ENCODE measurements around the gene APC. TPM values are rescaled to one million over a fixed set of nuclear protein-coding genes. Genes with fewer than 3 reads are reported as not detected.
A peak's percentile ranks its signal among the peaks of the same experiment; 100 is the strongest.

The APC gene
- 12.7 and 21.0 TPM in 2 replicates for polyA plus RNA-seq (2014; cell fraction: cytosol; rRNA removed)
- polyA plus RNA-seq (2014; cell fraction: nucleus; rRNA removed) = 8.9 and 17.0 TPM in 2 replicates

DNA sequence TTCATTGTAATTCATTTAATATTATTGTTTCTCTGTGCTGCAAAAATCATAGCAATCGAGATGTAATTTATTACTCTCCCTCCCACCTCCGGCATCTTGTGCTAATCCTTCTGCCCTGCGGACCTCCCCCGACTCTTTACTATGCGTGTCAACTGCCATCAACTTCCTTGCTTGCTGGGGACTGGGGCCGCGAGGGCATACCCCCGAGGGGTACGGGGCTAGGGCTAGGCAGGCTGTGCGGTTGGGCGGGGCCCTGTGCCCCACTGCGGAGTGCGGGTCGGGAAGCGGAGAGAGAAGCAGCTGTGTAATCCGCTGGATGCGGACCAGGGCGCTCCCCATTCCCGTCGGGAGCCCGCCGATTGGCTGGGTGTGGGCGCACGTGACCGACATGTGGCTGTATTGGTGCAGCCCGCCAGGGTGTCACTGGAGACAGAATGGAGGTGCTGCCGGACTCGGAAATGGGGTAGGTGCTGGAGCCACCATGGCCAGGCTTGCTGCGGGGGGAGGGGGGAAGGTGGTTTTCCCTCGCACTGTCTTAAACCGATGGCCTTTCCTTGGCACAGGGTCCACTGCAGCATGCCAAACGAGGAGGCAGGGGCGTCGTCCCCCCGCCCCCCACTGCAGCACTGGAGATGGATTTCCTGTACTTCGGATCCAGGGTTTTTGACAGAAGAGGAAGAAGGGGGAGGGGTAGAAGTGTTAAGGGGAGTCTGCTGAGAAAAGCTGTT lies at the start of gene APC:
Gene APC, plus strand, starts transcription at position 423 of the 728 bp plus-strand sequence. CDS start 17,006 bp downstream, outside the sequence.
- DNase-seq (ENCODE audit: low spot score) = peak; percentile 90

DNA sequence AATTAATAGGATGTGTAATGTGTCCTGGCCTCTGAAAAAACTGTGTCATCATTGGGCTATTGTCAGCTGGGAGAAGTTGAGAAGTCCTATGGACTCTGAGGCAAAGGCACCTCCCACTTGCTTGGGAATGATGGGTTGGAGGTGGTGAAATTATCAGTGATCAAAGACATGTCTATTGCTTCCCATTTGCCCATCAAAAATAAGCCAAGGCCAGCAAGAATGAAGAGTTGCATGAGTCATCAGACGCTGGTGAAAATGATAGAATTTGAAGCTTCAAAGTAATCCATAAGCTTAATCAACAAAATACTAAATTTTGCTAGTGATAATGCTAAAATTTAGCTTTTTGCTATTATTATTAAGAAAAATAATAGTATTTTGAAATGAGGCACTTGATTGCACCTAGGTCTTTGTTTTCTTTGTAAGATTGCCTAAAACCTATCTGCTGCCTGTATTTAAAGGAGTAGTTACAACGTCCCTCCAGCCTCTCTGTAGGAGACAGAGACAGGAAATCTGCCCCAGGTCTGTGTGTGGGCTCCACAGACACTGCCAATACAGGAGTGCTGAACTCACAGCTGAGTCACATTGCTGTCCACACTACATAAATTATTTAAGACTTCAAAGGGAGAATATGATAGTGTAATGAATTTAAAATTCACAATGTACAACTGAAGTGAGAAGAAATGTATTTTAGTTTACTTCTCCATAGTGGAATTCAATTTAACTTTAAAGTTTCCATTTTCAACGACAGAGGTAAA lies 48.4 kb upstream of the APC start:
- DNase-seq (ENCODE audit: low spot score) = no peak

DNA sequence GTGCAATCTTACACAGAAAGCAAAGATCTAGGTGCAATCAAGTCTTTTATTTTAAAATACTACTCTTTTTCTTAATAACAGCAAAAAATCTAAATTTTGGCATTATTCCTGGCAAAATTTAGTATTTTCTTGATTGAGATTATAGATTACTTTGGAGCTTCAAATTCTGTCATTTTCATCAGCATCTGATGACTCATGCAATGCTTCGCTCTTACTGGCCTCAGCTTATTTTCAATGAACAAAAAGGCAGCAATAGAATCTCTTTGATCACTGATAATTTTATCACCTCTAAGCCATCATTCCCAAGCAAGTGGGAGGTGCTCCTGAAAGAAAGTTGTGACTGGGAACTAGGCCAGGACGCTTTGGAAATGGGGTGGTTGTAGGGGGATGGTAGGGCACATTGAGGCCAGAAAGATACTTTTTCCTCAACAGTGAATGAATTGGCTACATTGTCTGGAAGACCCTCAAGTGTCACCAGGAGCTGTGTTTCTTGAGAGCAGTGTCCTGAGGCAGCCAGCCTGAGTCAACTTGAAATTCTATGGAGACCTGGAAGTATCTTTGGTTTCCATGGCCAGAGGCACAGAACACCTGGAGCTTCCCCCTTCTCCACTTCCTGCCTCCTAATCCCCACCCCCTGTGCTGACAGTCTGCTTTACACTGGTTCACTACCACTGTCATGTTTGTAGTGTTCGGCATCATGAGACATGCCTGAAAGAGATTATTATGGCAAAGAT lies 46.9 kb upstream of the APC start:
- DNase-seq (ENCODE audit: low spot score) = no peak

DNA sequence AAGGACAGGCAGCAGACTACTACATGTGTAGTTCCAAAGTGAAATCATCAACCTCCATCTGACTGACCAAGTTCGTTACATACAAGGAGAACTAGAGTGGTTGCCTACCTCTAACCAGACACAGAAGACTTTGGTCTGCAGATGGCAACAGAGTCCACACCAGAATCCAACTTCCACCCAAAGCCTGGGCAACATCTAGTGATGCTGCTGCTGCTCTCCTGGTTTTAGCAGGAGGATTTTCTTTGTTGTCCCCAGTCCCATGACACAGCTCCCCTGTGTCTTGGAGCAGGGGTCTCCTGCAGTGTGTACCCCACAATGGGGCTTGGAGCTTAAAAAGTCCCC lies 46.4 kb upstream of the APC start:
- DNase-seq (ENCODE audit: low spot score) = no peak

DNA sequence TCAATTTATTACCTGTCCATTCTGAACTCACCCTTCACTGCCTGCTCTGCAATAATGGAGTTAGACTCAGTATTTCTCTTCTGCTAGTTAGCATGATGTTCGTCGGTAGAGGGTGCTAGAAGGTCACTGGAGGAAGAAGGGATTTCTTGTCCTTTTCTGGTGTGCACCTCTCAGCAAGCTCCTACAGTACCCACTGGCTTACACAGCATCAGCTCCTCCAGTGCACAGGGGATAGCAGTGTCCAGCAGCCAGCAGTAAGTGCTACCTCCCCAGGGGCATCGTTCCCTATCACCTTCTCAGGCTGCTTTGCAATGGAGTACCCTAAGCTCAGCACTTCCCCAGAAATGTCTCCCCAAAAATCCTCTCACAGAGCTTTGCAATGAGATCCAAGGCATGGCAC lies 45.9 kb upstream of the APC start:
- DNase-seq (ENCODE audit: low spot score) = peak; percentile 46

DNA sequence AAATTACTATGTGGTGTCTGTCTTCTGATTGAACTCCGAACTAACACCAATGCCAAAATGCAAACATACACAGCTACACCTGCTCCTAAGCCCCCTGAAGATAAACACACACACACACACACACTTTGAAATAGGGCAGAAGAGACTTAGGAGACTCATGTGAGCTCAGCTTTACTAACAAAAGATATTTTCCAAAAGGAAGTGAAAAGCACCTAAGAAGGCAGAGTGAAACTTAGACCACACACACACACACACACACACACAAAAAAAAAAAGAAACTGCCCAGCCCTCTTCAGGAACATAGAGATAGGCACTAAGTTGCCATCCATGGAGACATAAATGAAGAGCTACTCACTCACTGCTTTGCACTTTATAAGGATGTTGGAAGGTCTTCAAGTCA lies 45.2 kb upstream of the APC start:
- no peak for DNase-seq (ENCODE audit: low spot score)

DNA sequence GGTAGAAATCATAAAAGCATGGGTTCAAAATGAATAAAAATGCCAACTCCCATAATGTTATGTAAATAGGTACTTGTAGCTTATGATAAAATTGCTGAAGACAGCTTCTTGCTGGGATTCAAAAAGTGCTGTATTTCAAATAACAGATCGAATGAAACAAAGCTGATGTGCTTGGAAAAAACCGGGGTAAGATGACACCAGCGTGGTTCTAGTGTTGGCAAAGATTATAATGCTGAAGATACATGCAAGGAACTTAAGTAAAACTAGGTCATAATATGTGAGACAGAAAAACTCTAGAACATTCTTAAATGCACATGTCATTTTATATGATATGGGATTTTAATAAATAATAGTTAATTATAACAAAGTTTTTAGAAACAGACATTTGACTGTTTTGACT lies 44.4 kb upstream of the APC start:
- no peak for DNase-seq (ENCODE audit: low spot score)

DNA sequence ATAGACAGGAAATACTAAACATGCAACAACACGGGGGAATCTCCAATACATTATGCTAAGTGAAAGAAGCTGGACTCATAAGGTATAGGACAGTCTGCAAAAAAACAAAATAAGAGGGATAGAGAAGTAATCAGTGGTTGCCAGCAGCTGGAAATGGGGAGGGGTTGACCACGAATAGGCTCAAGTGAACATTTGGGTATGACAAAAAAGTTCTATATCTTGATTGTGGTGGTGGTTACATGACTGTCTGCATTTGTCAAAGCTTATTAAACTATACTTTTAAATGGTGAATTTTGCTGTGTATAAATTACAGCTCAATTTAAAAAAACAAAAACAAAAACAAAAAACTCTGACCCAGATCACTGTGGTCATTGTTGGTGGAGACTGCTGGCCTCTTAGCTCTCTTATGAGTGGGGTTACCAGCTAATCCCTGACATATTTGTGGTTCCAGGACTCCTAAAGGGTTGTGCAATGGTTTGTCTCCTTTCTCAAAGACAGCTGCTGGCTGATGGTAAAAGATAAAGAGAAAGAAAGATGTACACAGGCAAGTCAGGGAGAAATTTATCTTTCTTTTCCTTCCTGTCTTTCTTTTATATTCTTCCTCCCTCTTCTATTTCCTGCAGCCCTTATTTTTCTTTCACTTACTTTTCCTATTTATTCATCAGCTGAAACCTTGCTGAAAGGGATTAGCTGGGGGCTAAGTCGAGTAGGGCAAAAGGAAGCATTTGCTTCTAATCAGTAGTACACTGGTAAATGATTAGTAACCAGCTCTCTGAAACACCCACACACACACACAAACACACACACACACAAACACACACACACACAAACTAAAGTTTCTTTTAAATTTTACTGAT lies 42.6 kb upstream of the APC start:
- DNase-seq (ENCODE audit: low spot score) = no peak

DNA sequence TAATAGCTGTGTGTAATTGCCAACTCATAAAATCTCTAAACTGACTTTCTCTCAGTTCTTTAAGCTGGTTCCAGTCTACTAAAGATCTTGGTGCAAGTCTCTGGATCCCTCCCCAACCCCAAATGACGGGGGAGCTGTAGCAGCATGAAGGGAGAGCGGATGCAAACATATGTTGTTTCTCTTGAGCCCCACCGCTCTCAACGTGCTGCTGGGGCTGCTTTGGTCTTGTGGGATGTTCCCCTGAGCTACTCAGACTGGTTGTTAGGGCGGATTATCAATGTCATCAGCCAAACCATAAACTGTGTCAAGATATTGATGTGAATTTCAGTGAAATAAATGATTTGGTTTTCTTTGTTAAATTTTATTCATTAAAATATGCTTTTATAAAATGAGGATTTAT lies 40.9 kb upstream of the APC start:
- DNase-seq (ENCODE audit: low spot score) = no peak

DNA sequence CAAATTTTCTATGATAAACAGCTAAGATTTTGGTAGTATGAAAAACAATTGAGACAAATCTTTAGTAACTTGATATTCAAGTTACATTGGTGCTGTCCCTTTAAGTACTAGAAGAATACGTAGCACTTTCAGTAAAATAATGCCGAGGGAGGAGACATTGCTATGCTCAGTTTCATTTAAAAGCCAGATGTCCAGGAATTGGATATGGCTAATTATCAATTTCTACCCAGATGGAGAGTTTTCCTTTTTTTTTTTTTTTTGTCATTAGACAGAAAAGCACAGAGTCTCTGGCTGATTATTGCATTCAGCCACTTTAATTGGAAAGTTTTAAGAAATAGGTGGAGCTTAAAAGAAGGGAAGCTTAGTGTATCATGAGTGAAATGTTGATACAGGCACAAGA lies 40.4 kb upstream of the APC start:
- DNase-seq (ENCODE audit: low spot score) = peak; percentile 27

DNA sequence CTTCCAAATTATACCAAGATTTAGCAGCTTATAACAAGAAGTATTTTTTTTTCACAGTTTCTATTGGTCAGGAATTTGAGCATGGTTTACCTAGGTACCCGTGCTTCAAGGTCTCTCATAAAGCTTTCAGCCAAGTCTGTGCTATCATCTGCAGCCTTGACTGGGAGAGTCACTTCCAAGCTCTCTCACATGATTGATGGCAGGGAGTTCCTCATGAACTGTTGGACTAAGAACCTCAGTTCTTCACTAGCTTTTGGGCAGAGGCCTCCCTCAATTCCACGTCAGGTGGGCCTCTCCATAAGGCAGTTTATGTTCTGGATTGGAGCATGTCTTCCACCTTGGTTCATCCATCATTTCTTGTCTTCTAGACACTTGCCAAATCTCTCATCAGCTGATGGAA lies 39.9 kb upstream of the APC start:
- no peak for DNase-seq (ENCODE audit: low spot score)

DNA sequence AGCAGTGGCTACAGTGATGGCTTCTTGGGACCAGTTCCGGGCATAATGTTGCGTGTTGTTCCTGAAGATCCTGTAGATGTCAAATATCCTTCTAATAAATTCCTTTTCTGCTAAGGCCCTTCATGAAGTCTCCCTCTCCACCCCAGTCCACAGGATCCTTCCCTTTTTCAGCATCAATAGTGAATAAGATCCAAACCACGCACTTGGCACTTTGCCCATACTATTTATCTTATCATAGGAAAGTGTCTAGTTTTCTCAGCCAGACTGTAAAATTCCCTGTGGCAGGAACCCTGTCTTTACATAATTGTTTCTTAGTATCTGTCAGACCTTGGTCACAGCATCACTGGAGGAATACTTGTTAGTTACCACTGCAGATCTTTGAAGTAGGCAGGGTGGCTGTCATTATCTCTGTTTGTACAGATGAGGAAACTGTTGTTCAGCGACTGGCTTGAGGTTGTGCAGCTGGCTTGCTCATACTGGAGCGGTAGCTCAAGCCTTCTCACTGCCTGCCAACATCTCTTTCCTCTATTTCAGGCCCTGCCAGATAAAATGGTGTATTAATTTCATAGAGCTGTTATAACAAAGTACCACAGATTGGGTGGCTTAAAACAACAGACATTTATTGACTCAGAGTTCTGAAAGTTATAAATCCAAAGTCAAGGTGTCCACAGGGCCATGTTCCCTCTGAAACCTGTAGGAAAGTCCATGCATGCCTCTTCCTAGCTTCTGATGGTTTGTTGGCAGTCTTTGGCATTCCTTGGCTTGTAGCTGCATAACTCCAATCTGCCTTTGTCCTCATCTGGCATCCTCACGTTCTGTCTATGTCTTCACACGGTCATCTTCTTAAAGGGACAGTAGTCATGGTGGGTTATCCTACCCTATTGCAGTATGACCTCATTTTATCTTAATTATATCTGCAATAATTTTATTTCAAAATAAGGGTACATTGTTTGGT lies 33.5 kb upstream of the APC start:
- no peak for DNase-seq (ENCODE audit: low spot score)

DNA sequence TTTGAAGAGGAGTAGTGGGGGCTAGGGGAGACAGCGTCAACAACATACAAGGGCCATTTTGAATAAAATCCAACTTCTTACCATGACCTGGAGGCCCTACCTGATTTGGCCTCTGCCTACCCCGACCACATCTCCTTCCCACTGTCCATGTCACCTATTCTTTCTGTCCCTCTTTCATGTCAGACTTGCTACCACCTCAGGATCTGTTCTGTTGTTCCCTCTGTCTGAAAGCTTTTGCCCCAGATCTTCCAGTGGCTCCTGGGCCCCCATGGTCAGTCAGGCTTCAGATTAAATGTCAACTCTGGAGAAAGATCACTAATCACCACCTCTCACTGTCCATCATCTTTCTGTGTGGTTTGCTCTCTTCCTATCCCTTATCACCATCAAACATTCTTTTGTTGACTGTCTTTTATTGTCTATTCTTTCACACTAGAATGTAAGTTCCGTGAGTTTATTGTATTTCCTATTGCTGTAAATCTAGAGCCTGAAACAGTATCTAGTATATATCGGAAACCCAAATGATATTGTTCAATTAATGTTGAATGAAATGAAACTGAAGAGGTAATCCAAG lies 31.2 kb upstream of the APC start:
- no peak for DNase-seq (ENCODE audit: low spot score)

DNA sequence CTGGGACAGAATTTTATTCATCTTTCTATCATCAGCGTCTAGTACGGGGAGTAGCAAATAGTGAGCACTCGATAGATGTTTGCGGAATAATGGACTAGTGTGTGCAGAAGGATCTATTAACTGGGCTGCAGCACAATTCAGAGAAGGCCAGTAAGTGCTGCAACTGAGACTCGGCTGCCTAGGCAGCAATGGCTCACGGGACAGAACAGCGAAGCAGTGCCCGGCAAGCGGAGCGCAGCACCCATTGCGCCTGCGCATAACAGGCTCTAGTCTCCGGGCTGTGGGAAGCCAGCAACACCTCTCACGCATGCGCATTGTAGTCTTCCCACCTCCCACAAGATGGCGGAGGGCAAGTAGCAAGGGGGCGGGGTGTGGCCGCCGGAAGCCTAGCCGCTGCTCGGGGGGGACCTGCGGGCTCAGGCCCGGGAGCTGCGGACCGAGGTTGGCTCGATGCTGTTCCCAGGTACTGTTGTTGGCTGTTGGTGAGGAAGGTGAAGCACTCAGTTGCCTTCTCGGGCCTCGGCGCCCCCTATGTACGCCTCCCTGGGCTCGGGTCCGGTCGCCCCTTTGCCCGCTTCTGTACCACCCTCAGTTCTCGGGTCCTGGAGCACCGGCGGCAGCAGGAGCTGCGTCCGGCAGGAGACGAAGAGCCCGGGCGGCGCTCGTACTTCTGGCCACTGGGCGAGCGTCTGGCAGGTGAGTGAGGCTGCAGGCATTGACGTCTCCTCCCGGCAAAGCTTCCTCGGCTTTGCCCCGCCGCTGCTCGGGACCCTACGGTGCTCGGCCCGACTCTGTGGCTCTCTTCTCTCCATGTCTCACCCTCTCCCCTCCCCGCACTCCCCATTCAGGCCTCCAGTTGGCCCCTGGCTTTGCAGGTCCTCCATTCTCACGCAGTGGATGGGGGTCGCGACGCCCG lies 30.2 kb upstream of the APC start:
- peak; percentile 99 for DNase-seq (ENCODE audit: low spot score)

DNA sequence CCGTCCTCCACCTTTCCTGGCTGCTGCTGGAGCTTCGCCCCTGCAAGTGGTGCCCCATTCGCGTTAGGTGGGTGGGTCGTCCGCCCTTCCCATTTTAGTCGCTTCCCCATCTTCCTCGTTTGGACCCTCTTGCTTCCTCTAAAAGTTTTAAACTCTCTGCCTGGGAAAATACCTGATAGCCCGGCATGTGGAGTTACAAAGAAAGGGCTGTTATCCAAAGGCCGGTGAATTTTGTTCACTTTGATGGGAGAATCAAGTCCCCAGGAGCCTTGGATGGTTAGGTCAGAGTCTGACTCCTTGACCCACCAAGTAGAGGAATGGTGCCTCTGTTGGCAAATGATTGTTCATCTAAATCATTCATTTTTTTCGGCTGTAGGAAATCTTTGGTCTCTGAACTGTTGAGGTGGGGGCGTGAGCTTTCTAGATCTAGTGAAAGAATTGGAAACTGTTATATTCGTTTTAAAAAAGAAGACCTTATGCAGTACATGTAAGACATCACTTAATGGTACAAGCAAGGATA lies 29.5 kb upstream of the APC start:
- DNase-seq (ENCODE audit: low spot score) = peak; percentile 13

DNA sequence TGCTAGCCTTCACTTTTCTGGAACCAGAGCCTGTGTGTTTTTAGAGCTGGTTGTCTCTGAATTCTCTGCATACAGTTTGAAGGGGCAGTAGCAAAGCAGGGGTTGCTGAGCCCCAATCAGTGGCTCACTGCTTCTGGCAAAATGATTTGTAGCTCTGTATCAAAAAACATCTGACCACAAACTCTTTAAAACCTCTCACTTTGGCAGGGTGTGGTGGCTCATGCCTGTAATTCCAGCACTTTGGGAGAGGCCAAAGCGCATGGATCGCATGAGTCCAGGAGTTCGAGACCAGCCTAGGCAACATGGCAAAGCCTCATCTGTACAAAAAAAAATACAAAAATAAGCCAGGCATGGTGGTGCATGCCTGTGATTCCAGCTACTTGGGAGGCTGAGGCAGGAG lies 28.3 kb upstream of the APC start:
- no peak for DNase-seq (ENCODE audit: low spot score)

DNA sequence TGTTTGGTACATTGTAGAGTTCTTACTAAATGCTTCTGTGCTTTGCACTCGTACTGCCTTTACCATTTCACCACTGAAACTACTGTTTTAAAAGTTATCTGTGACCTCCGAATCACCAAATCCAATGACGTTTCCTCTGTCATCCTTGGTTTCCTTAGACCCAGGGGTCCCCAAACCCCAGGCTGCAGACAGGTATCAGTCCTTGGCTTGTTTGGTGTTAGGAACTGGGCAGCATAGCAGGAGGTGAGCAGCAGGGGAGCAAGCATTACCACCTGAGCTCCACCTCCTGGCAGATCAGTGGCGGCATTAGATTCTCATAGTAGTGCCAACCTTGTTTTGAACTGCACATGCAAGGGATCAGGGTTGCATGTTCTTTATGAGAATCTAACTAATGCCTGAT lies 26.8 kb upstream of the APC start:
- no peak for DNase-seq (ENCODE audit: low spot score)

DNA sequence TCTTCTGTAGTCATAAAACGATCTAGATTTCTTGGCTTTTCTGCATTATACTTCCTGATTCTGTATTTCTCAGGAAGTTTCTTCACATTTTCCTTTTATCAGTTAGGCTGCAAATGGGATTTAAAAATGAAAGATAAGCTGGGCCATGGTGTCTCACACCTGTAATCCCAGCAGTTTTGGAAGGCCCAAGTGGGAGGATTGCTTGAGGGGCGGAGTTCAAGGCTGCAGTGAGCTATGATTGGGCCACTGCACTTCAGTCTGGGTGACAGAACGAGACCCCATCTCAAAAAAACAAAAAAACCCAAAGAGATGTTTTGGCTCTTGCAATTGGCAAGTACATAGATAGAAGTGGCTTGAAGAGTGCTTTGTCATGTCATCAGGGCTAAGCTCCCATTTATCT lies 26.2 kb upstream of the APC start:
- DNase-seq (ENCODE audit: low spot score) = no peak

DNA sequence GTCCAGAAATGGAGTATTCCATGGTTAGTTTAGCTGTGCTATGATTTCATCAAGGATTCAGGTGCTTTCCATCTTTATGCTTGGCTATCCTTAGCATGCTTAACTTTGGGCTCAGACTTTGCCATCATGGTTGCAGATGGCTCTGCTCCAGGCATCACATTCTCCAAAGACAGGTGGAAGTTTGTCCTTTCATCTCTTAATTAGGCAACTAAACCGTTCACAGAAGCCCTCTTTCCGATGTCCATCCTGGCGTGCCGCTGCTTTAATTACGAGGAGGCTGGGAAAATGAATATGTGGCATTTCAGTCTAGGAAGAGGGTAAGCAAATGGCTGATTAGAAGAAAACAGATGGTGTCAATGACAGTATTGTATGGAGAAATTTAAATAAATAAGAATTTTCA lies 24.5 kb upstream of the APC start:
- DNase-seq (ENCODE audit: low spot score) = no peak

All from SK-N-DZ (cell line).